Smooth muscle cell (in vitro differentiated cells): Measurements from ENCODE around the gene LRSAM1. TPM values are rescaled to one million over a fixed set of nuclear protein-coding genes. Genes with fewer than 3 reads are reported as not detected.

Source experiments
- DNase-seq: peaks from one replicate; lab custom pipeline; 2025; ENCODE audit not compliant: unreplicated experiment; lab: John Stamatoyannopoulos, UW
- H2AFZ ChIP-seq: fragments of 200-600 bp; sonication (generic); 2 replicates; pipeline ENCODE4 v1.6.0; 2016; ENCODE audit warnings: antibody characterized with exemption, low read depth, mild to moderate bottlenecking
- H3F3A ChIP-seq: fragments of 200-600 bp; sonication (generic); 2 replicates; pipeline ENCODE4 v1.6.0; 2017; ENCODE audit warnings: antibody characterized with exemption, low read depth
- H3K27ac ChIP-seq: fragments of 200-600 bp; sonication (generic); 2 replicates; pipeline ENCODE4 v1.5.1; 2016; ENCODE audit warnings: low read depth, mild to moderate bottlenecking
- H3K27me3 ChIP-seq: fragments of 200-600 bp; sonication (generic); 2 replicates; pipeline ENCODE4 v1.6.1; 2016; ENCODE audit warnings: low read depth, mild to moderate bottlenecking
- H3K36me3 ChIP-seq: fragments of 200-600 bp; sonication (generic); 2 replicates; pipeline ENCODE4 v1.5.1; 2016; ENCODE audit warnings: low read depth
- H3K4me1 ChIP-seq: fragments of 200-600 bp; sonication (generic); 2 replicates; pipeline ENCODE4 v1.5.1; 2016; ENCODE audit warnings: low read depth
- H3K4me2 ChIP-seq: fragments of 200-600 bp; sonication (generic); 2 replicates; pipeline ENCODE4 v1.6.0; 2016; ENCODE audit warnings: mild to moderate bottlenecking
- H3K4me3 ChIP-seq: fragments of 200-600 bp; sonication (generic); 2 replicates; pipeline ENCODE4 v1.5.1; 2016; ENCODE audit warnings: mild to moderate bottlenecking
- H3K79me2 ChIP-seq: fragments of 200-600 bp; sonication (generic); 2 replicates; pipeline ENCODE4 v1.6.0; 2016; ENCODE audit warnings: low read depth, mild to moderate bottlenecking
- H3K9ac ChIP-seq: fragments of 200-600 bp; sonication (generic); 2 replicates; pipeline ENCODE4 v1.6.0; 2016; ENCODE audit warnings: low read depth
- H3K9me3 ChIP-seq: fragments of 200-600 bp; sonication (generic); replicated peaks from 2 replicates; pipeline ENCODE4 v1.5.1; 2016; ENCODE audit warnings: low read depth
- H4K20me1 ChIP-seq: fragments of 200-600 bp; sonication (generic); 2 replicates; pipeline ENCODE4 v1.6.0; 2016; ENCODE audit warnings: low read depth
- CTCF ChIP-seq: fragments of 200-600 bp; sonication (generic); IDR thresholded peaks from 2 replicates; pipeline ENCODE4 v1.5.1; 2017; ENCODE audit warnings: borderline replicate concordance, mild to moderate bottlenecking, antibody characterized with exemption; ENCODE audit not compliant: insufficient read depth, poor library complexity, severe bottlenecking
- WGBS: methylation state at CpG from one replicate; pipeline ENCODE4 v1.1.7; 2016; ENCODE audit warnings: low lambda C conversion rate; 5-methylcytosine and 5-hydroxymethylcytosine counted together
- polyA plus RNA-seq: library from polyadenylated mRNA; unstranded; fragments of >200 nt; fragmentation: Nextera tagmentation; extraction: Ambion mirVana; gene quantifications from 2 replicates; pipeline ENCODE4 v1.2.1, GENCODE V29; 2016
- total RNA-seq: library from RNA; depleted of rRNA; stranded (reverse); fragments of >200 nt; gene quantifications from 2 replicates; pipeline ENCODE4 v1.2.3, GENCODE V29; 2014

LRSAM1 gene
- total and polyA plus RNA-seq, 2 experiments from 2014 or later = 10.5 to 27.0 TPM

GRCh38 chr9:127449332-127449966 is 1.9 kb upstream of the LRSAM1 start:
- Histone ChIP-seq H3K4me2 (peak overlapping the region; percentile 94), H3K27ac (peak overlapping the region; percentile 89), H3F3A (peaks cover 52% of the 10 kb centered on the region), H3K4me1 (peaks cover 17% of the 10 kb centered on the region), H3K36me3 (peaks cover 4% of the 10 kb centered on the region), H3K4me3 (peak overlapping the region; percentile 86), H2AFZ (no peak overlapping the region), H4K20me1 (peaks cover 59% of the 10 kb centered on the region), H3K9ac (peak overlapping the region; percentile 94), H3K79me2 (peaks cover 36% of the 10 kb centered on the region), H3K27me3 (no peaks in the 10 kb centered on the region), H3K9me3 (no peaks in the 10 kb centered on the region)
- 60% methylated on average over 5 of the region's 5 CpGs for WGBS
- no peak for DNase-seq
- no peak for TF ChIP-seq CTCF

GRCh38 chr9:127450243-127450760 is 1.0 kb upstream of the LRSAM1 start:
- no peaks in the 10 kb centered on the region for H3K36me3 ChIP-seq
- H4K20me1 ChIP-seq = peaks cover 57% of the 10 kb centered on the region
- WGBS = under 1% methylated on average over 14 of the region's 14 CpGs
- TF ChIP-seq CTCF = no peak
- H3K4me1 ChIP-seq = peaks cover 17% of the 10 kb centered on the region
- peak overlapping the region; percentile 89 for H3K27ac ChIP-seq
- DNase-seq = no peak
- H3K9ac ChIP-seq = peak overlapping the region; percentile 94
- no peak overlapping the region for H2AFZ ChIP-seq
- H3K4me2 ChIP-seq = peak overlapping the region; percentile 94
- H3F3A ChIP-seq = peaks cover 45% of the 10 kb centered on the region
- no peaks in the 10 kb centered on the region for H3K27me3 ChIP-seq
- H3K4me3 ChIP-seq = peak overlapping the region; percentile 86
- peaks cover 36% of the 10 kb centered on the region for H3K79me2 ChIP-seq
- H3K9me3 ChIP-seq = no peaks in the 10 kb centered on the region

GRCh38 chr9:127451608-127451857 is 223 bp downstream of the LRSAM1 start:
- TF ChIP-seq CTCF = no peak
- H3F3A ChIP-seq = peaks cover 33% of the 10 kb centered on the region
- peaks cover 17% of the 10 kb centered on the region for H3K4me1 ChIP-seq
- H3K9ac ChIP-seq = peak overlapping the region; percentile 94
- H3K36me3 ChIP-seq = no peaks in the 10 kb centered on the region
- WGBS = under 1% methylated on average over 13 of the region's 14 CpGs
- peak overlapping the region; percentile 86 for H3K4me3 ChIP-seq
- peak overlapping the region; percentile 89 for H3K27ac ChIP-seq
- no peaks in the 10 kb centered on the region for H3K27me3 ChIP-seq
- DNase-seq = no peak
- peak overlapping the region; percentile 94 for H3K4me2 ChIP-seq
- H4K20me1 ChIP-seq = peaks cover 46% of the 10 kb centered on the region
- H3K79me2 ChIP-seq = peaks cover 36% of the 10 kb centered on the region
- peak overlapping the region; percentile 94 for H2AFZ ChIP-seq
- no peaks in the 10 kb centered on the region for H3K9me3 ChIP-seq
